Measurements from ENCODE around the gene NEURL1B. TPM values are rescaled to one million over a fixed set of nuclear protein-coding genes. Genes with fewer than 3 reads are reported as not detected.
A peak's percentile ranks its signal among the peaks of the same experiment; 100 is the strongest.

The NEURL1B gene
- polyA plus RNA-seq, 1 of the 3 experiments (the other 2 are of a cell fraction), result 2.8 TPM

GRCh38 chr5:172716796-172717313 lies 75.8 kb downstream of the NEURL1B start:
- Histone ChIP-seq H3K4me2 (no peak overlapping the region), H4K20me1 (ENCODE audit: insufficient read depth) (no peaks in the 10 kb centered on the region), H2AFZ (ENCODE audit: low read depth) (peak overlapping the region; percentile 69; the same call in 1 of the 2 replicates), H3K4me3 (ENCODE audit: low read depth in 2 of 2, low read length in 1 of 2) (no peak overlapping the region; a peak in 1 of 4 replicates), H3K9ac (no peak overlapping the region; the same call in 1 of the 2 replicates), H3K79me2 (ENCODE audit: insufficient read depth) (no peaks in the 10 kb centered on the region), H3K27me3 (ENCODE audit: insufficient read depth) (no peaks in the 10 kb centered on the region), H3K4me1 (ENCODE audit: control insufficient read depth in 1 of 2, insufficient read depth in 2 of 2, low read depth in 1 of 2, low read length in 1 of 2) (peaks cover 0 to 12% of the 10 kb centered on the region in 2 experiments; a peak in 1 of 4 replicates), H3K9me2 (no peaks in the 10 kb centered on the region), H3K9me3 (no peaks in the 10 kb centered on the region), H3K36me3 (replicated peaks in 1 of 2; ENCODE audit: control insufficient read depth in 1 of 2, insufficient read depth in 2 of 2, low read length in 1 of 2) (no peaks in the 10 kb centered on the region), H3F3A (replicated peaks; ENCODE audit: insufficient read depth) (no peaks in the 10 kb centered on the region), H3K27ac (ENCODE audit: low read depth in 2 of 2, low read length in 1 of 2) (no peak overlapping the region)
- TF ChIP-seq MAX (IDR thresholded peaks at IDR 0.05; ENCODE audit: low read depth) (peak; percentile 57; the same call in 1 of the 2 replicates), CTCF (IDR thresholded peaks at IDR 0.05) (peak; percentile 91), SMC3 (IDR thresholded peaks at IDR 0.05; ENCODE audit: low read depth, low read length) (peak; percentile 91), RAD21 (IDR thresholded peaks at IDR 0.05; ENCODE audit: low read length) (peak; percentile 90), FOXM1 (IDR thresholded peaks at IDR 0.05; ENCODE audit: low read depth) (no peak), USF2 (IDR thresholded peaks at IDR 0.05; ENCODE audit: borderline replicate concordance, low read depth, low read length) (no peak), USF1 (IDR thresholded peaks at IDR 0.05; ENCODE audit: borderline replicate concordance, low read depth) (no peak), EZH2phosphoT487 (IDR thresholded peaks at IDR 0.05; ENCODE audit: borderline replicate concordance, low read depth) (no peak)
- WGBS (ENCODE audit: low lambda C conversion rate), result 15% methylated on average over 20 of the region's 20 CpGs
- CTCF ChIA-PET, result interaction anchor here (0.6 to 2.5 kb wide), 55 partner anchors 8 to 588 kb away, joined by 3 to 74 read pairs (median 5); partner anchors contain the start of gene DUSP1
- POLR2A ChIA-PET, result interaction anchor here (1.2 to 2.0 kb wide), 2 partner anchors 55 to 216 kb away, joined by 4 to 8 read pairs; partner anchors contain the start of gene DUSP1
- DNase-seq, result peak; percentile 82

GRCh38 chr5:172717481-172718195 lies 76.6 kb downstream of the NEURL1B start:
- no peaks in the 10 kb centered on the region for H3K36me3 ChIP-seq (replicated peaks in 1 of 2; ENCODE audit: control insufficient read depth in 1 of 2, insufficient read depth in 2 of 2, low read length in 1 of 2)
- H3K4me3 ChIP-seq (ENCODE audit: low read depth in 2 of 2, low read length in 1 of 2), result no peak overlapping the region
- H3K27ac ChIP-seq (ENCODE audit: low read depth in 2 of 2, low read length in 1 of 2), result no peak overlapping the region
- H3K4me1 ChIP-seq (ENCODE audit: control insufficient read depth in 1 of 2, insufficient read depth in 2 of 2, low read depth in 1 of 2, low read length in 1 of 2), result peaks cover 5 to 17% of the 10 kb centered on the region in 2 experiments; a peak in 2 of 4 replicates
- H3K9me2 ChIP-seq, result no peaks in the 10 kb centered on the region
- ChIA-PET CTCF (interaction anchor here (0.6 to 2.5 kb wide), 48 partner anchors 7 to 587 kb away, joined by 3 to 74 read pairs (median 5); partner anchors contain the start of gene DUSP1), POLR2A (interaction anchor here (1.2 to 2.0 kb wide), 2 partner anchors 54 to 215 kb away, joined by 4 to 8 read pairs; partner anchors contain the start of gene DUSP1)
- H3K9me3 ChIP-seq, result no peaks in the 10 kb centered on the region
- no peak overlapping the region for H3K4me2 ChIP-seq
- H3K79me2 ChIP-seq (ENCODE audit: insufficient read depth), result no peaks in the 10 kb centered on the region
- no peaks in the 10 kb centered on the region for H3K27me3 ChIP-seq (ENCODE audit: insufficient read depth)
- H4K20me1 ChIP-seq (ENCODE audit: insufficient read depth), result no peaks in the 10 kb centered on the region
- H3F3A ChIP-seq (replicated peaks; ENCODE audit: insufficient read depth), result no peaks in the 10 kb centered on the region
- no peak overlapping the region for H3K9ac ChIP-seq
- no peak for DNase-seq
- WGBS (ENCODE audit: low lambda C conversion rate), result 92% methylated on average over 15 of the region's 16 CpGs
- peak overlapping the region; percentile 69; the same call in 1 of the 2 replicates for H2AFZ ChIP-seq (ENCODE audit: low read depth)
- TF ChIP-seq FOXJ3 (CRISPR knock-in tag; IDR thresholded peaks at IDR 0.05) (no peak), YY1 (IDR thresholded peaks at IDR 0.05; ENCODE audit: low read depth) (no peak), PBX3 (IDR thresholded peaks at IDR 0.05) (no peak), RFX5 (IDR thresholded peaks at IDR 0.05; ENCODE audit: low read length) (no peak), USF2 (IDR thresholded peaks at IDR 0.05; ENCODE audit: borderline replicate concordance, low read depth, low read length) (no peak), NRF1 (IDR thresholded peaks at IDR 0.05; ENCODE audit: low read depth, low read length) (no peak), RCOR1 (IDR thresholded peaks at IDR 0.05; ENCODE audit: low read length) (no peak)
